GM12801 (cell line): Measurements from ENCODE around the gene DCAF7.

Experiments used
- TF ChIP-seq, protein P1 (sequence below): IDR thresholded peaks from one replicate; pipeline ENCODE4 v1.5.1; 2011; ENCODE audit warnings: control low read depth; ENCODE audit not compliant: insufficient read length; ENCODE audit errors: extremely low read depth

DCAF7 gene

DNA sequence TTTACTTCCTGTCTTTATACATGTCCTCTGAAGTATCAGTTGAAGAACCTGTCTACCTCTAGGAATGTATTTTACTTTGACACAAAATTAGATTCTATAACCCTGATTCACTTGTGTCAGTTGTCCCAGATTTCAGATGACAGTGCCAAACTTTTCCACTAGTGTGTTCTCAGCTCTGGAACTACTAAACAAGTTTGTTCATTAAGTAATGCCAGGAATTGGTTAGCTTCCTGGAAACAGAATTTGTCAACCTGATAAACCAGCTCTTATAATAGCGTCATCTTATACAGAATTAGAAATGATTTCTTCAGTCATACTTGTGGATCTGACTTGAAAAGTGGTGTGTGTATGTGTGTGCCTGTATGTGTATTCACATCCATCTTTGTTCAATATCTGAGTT lies 79.3 kb downstream of the DCAF7 start:
- TF ChIP-seq, protein P1, sequence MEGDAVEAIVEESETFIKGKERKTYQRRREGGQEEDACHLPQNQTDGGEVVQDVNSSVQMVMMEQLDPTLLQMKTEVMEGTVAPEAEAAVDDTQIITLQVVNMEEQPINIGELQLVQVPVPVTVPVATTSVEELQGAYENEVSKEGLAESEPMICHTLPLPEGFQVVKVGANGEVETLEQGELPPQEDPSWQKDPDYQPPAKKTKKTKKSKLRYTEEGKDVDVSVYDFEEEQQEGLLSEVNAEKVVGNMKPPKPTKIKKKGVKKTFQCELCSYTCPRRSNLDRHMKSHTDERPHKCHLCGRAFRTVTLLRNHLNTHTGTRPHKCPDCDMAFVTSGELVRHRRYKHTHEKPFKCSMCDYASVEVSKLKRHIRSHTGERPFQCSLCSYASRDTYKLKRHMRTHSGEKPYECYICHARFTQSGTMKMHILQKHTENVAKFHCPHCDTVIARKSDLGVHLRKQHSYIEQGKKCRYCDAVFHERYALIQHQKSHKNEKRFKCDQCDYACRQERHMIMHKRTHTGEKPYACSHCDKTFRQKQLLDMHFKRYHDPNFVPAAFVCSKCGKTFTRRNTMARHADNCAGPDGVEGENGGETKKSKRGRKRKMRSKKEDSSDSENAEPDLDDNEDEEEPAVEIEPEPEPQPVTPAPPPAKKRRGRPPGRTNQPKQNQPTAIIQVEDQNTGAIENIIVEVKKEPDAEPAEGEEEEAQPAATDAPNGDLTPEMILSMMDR: no peak

DNA sequence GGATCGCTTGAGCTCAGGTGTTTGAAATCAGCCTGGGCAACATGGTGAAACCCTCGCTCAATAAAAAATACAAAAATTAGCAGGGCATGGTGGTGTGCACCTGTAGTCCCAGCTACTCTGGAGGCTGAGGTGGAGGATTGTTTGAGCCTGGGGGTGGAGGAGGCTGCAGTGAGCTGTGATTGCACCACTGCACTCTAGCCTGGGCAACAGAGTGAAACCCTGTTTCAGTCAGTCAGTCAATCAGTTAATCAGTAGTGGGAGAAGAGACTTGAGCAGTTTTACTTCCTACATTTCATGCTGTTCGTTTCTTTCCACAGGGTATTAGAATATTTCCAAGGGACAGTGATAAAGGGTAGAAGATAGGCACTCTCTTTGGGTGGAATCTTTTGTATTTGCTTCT lies 80.8 kb downstream of the DCAF7 start:
- TF ChIP-seq, protein P1: no peak

DNA sequence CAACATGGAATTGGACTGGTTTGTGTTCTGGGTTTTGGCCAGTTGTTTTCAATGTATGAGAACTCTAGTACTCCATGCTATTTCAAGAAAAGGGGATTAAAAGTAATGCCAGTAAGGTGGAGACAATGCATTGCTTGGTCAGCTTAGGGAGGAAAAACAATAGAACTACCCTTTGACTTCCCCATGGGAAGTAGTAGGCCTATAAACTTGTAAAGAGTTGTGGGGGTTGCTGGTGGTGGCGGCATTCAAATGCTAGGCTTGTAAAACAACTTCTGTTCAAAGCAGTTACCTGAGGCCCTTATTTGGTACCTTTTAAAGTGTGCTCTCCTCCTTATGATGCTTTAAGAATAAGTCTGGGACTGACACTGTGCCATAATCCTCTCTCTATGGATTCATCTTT lies 81.3 kb downstream of the DCAF7 start:
- TF ChIP-seq, protein P1: no peak

DNA sequence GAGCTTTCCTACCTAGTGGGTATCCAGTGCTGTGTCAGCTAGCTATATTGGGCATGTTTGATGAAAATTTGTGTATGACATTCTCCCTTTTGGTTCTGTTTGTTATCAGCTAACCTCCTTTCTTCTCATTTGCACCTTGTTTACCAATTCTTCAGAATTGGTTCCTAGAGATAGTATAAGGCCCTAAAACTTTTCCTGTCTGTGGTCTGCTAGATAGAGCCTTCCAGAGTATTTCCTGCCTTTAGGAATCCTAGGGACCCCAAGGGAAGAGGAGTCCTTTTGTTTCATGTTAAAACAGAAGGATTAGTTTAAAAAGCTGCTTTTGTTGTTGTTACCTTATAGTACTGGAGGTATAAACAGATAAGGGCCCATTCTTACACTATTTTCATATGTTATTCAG lies 83.5 kb downstream of the DCAF7 start:
- TF ChIP-seq, protein P1: no peak

DNA sequence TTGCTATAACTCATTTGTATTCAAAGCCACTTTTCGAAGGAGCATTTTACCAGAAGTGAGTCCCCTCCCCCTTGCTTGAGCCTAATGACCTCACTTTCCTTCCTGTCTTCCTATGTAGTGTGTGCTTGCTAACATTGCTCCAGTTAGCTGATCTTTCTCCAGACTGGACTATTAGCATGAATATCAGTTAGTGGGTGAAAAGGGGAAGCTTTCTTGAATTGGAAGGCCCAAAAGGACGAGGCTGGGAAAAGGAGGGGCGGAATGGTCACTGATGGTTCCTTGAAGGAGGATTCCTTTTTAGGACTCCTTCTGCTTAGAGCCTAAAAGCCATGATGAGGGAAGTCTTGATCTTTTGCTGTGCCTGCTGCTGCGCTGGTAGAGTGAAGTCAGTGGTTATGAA lies 83.9 kb downstream of the DCAF7 start:
- TF ChIP-seq, protein P1: no peak

DNA sequence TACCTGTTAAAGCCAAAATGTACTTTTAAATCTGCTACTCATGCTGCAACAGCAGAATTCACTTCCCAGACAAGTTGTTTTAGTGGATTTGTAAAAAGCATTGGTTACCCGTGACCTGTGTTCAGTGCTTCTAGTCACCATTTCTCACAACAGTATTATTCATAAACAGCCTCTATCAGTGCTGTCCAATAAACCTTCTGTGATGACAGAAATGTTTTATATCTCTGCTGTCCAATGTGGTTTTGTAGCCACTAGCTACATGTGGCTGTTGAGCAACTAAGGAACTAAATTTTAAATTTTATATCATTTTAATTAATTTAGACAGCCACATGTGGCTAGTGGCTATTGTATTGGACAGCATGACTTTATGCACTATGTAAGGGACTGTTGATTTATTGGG lies 84.5 kb downstream of the DCAF7 start:
- TF ChIP-seq, protein P1: no peak

DNA sequence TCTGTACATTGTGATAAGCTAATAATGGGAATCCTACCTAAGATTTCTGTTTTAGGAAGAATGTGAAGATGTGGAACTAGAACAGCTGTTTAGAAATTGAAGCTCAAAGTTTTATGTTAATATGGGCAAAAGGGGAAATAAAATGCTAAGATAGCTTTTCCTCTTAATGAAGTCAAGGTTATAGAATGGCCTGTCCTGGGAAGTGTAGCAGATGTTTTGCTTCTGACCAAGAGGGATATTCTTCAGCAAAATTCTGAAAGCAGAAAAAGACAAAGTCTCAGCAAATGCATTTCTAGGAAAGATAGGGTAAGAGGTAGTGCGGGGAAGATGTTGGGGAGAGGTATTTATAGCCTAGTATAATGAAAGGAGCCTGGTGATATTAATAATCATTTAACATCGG lies 85.0 kb downstream of the DCAF7 start:
- TF ChIP-seq, protein P1: no peak

DNA sequence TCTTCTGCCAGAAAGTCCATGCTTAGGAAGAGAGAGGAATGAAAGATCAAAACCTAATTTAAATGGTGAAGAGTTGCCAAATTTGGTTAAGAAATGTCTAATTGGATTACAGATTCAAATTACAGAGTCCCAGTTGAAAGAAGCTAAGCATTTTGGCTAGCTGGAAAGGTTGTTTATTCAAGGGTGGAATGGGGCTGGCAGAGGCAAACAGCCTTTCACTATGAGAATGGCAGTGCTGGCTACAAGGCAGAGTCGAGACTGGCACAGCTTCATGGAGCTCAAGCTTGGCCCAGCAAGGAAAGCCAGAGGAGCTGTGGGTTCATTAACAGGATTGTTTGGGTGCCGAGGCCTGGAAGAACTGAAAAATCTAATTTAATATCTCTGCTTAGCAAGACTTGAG lies 85.5 kb downstream of the DCAF7 start:
- TF ChIP-seq, protein P1: no peak
